Panc1 (cell line): Measurements from ENCODE around the gene CARM1.

Experiments
- POLR2AphosphoS5 ChIP-seq: IDR thresholded peaks from 2 replicates; pipeline ENCODE4 v1.6.1; 2012; ENCODE audit warnings: mild to moderate bottlenecking, low read depth, low read length, moderate library complexity
- SIN3A ChIP-seq: IDR thresholded peaks from 2 replicates; pipeline ENCODE4 v1.6.1; 2012; ENCODE audit warnings: low read depth, mild to moderate bottlenecking, low read length, moderate library complexity, borderline replicate concordance; ENCODE audit not compliant: insufficient read depth
- TF ChIP-seq, protein P1 (sequence below): fragments of 450-650 bp; IDR thresholded peaks from 2 replicates; pipeline ENCODE4 v1.5.1; 2017; ENCODE audit warnings: mild to moderate bottlenecking
- TF ChIP-seq, protein P2 (sequence below), 2 experiments: IDR thresholded peaks; 2 replicates each; pipeline ENCODE4 v1.6.1; 2011 to 2012; ENCODE audit warnings: low read depth in 2 of 2, control low read depth in 1 of 2, low read length in 1 of 2, mild to moderate bottlenecking in 1 of 2, moderate library complexity in 1 of 2; ENCODE audit not compliant: insufficient read depth in 1 of 2

DNA sequence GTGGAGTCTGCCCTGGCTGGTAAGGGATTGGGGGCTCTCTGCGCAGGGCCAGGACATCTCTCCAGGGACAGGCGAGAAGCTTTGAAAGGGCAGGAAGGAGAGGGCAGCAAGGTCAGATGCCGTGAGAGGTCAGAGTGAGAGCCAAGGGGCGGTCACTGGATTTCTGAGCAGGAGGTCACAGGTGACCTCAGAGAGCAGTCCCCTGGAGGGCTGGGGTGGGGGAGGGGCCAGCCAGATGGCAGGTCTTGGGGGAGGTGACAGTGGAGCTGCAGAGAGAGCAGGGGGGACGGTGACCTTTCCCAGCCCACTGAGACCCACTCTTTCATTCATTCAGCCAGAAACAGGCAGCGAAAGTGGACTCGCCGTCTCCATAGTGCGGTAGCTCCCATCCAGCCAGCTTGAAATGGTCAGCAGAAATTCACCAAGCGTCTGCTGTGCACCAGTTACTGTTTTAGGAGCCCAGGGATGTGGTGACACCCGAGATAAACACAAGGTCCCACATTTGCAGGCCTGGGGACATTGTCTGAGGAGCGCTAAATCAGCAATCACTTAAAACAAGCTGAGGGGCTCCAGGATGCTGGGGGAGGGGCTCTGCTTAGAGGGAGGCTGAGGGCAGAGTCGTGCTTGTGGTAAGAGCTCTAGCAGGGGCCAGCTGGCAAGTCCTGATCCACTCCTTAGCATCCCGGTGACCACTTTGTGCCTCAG lies 10.2 kb downstream of the CARM1 start:
- TF ChIP-seq, protein P1, sequence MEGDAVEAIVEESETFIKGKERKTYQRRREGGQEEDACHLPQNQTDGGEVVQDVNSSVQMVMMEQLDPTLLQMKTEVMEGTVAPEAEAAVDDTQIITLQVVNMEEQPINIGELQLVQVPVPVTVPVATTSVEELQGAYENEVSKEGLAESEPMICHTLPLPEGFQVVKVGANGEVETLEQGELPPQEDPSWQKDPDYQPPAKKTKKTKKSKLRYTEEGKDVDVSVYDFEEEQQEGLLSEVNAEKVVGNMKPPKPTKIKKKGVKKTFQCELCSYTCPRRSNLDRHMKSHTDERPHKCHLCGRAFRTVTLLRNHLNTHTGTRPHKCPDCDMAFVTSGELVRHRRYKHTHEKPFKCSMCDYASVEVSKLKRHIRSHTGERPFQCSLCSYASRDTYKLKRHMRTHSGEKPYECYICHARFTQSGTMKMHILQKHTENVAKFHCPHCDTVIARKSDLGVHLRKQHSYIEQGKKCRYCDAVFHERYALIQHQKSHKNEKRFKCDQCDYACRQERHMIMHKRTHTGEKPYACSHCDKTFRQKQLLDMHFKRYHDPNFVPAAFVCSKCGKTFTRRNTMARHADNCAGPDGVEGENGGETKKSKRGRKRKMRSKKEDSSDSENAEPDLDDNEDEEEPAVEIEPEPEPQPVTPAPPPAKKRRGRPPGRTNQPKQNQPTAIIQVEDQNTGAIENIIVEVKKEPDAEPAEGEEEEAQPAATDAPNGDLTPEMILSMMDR, result no peak
- TF ChIP-seq POLR2AphosphoS5 (no peak), SIN3A (no peak)
- TF ChIP-seq, protein P2, sequence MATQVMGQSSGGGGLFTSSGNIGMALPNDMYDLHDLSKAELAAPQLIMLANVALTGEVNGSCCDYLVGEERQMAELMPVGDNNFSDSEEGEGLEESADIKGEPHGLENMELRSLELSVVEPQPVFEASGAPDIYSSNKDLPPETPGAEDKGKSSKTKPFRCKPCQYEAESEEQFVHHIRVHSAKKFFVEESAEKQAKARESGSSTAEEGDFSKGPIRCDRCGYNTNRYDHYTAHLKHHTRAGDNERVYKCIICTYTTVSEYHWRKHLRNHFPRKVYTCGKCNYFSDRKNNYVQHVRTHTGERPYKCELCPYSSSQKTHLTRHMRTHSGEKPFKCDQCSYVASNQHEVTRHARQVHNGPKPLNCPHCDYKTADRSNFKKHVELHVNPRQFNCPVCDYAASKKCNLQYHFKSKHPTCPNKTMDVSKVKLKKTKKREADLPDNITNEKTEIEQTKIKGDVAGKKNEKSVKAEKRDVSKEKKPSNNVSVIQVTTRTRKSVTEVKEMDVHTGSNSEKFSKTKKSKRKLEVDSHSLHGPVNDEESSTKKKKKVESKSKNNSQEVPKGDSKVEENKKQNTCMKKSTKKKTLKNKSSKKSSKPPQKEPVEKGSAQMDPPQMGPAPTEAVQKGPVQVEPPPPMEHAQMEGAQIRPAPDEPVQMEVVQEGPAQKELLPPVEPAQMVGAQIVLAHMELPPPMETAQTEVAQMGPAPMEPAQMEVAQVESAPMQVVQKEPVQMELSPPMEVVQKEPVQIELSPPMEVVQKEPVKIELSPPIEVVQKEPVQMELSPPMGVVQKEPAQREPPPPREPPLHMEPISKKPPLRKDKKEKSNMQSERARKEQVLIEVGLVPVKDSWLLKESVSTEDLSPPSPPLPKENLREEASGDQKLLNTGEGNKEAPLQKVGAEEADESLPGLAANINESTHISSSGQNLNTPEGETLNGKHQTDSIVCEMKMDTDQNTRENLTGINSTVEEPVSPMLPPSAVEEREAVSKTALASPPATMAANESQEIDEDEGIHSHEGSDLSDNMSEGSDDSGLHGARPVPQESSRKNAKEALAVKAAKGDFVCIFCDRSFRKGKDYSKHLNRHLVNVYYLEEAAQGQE (IDR thresholded peaks at IDR 0.05; ENCODE audit: insufficient read depth in 1 of 2, low read depth in 2 of 2, low read length in 1 of 2), result no peak
